Uterus (tissue), 4 donors: Measurements from ENCODE around the gene BOLA3. TPM values are rescaled to one million over a fixed set of nuclear protein-coding genes. Genes with fewer than 3 reads are reported as not detected.

Experiments used
- DNase-seq, 2 donors: peaks; one replicate each; pipeline ENCODE4 v3.0.0-alpha.2; 2019 to 2020
- H3K27ac ChIP-seq, 2 donors: fragments of 200-600 bp; sonication (generic); 1 replicate in 1 of 2; 2 replicates in 1 of 2; pipeline ENCODE4 v1.5.1; 2016 to 2018
- H3K27me3 ChIP-seq, 2 donors: fragments of 200-600 bp; sonication (generic); one replicate each; pipeline ENCODE4 v1.5.1; 2018 to 2019; ENCODE audit warnings: control low read depth in 1 of 2
- H3K36me3 ChIP-seq, 2 donors: fragments of 200-600 bp; sonication (generic); one replicate each; pipeline ENCODE4 v1.5.1; 2019; ENCODE audit warnings: control low read depth in 1 of 2
- H3K4me1 ChIP-seq, 2 donors: fragments of 200-600 bp; sonication (generic); one replicate each; pipeline ENCODE4 v1.5.1; 2018 to 2019; ENCODE audit warnings: control low read depth in 1 of 2
- H3K4me3 ChIP-seq, 2 donors: fragments of 200-600 bp; sonication (generic); 1 replicate in 1 of 2; 2 replicates in 1 of 2; pipeline ENCODE4 v1.5.1; 2018 to 2019; ENCODE audit warnings: mild to moderate bottlenecking in 1 of 2
- H3K9me3 ChIP-seq, 2 donors: fragments of 200-600 bp; sonication (generic); one replicate each; pipeline ENCODE4 v1.5.1; 2019; ENCODE audit warnings: control low read depth in 1 of 2
- POLR2A ChIP-seq, 2 donors: fragments of 450-650 bp; IDR thresholded peaks; one replicate each; pipeline ENCODE4 v1.6.1; 2016; ENCODE audit warnings: antibody characterized with exemption in 2 of 2, mild to moderate bottlenecking in 1 of 2, moderate library complexity in 1 of 2
- intact Hi-C: fragments of 100-400 bp; cut with DNase I; formaldehyde crosslinking; loops from one replicate; pipeline ENCODE4 v1.15.1; 2023; ENCODE audit warnings: low total_unique reads
- total RNA-seq, 4 donors: library from RNA; depleted of rRNA in 3 of 4; stranded (reverse); fragments of >200 nt in 3 of 4; gene quantifications; one replicate each; pipeline versions ENCODE4 v1.1.0 to v1.2.4, GENCODE V29; 2014 to 2023
- TF ChIP-seq, protein P1 (sequence below), 4 experiments: fragments of 200-600 bp in 2 of 4; fragments of 450-650 bp in 2 of 4; sonication (generic) in 2 of 4; IDR thresholded peaks; one replicate each; pipeline ENCODE4 v1.5.1; 2016 to 2019; ENCODE audit warnings: antibody characterized with exemption in 4 of 4, mild to moderate bottlenecking in 2 of 4, moderate library complexity in 1 of 4
- donor health status: DM: yes; HTN: yes; CAD: no.

Gene BOLA3
- total RNA-seq, 4 donors from 2014 or later, result 9.1 to 54.4 (median 16.1) TPM

DNA sequence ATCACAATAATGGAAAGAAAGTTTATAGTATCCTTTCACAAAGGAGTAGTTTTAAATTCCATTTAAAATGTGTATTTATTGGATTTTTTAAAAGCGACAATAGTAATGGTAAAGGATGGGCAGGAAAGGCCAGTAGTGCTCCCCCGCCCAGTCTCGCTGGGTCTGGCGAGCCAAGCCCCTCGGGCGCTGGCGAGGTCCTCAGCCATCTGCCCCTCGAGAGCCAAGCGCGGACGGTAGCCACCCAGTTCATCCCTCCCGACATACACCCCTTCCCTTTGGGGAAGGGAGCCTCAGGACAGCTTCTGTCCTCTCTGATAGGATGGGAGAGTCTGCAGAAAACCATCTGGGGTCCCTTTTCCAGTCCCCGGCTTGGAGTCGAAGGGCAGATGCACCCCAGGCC lies 45.2 kb downstream of the BOLA3 start:
- TF ChIP-seq, protein P1, sequence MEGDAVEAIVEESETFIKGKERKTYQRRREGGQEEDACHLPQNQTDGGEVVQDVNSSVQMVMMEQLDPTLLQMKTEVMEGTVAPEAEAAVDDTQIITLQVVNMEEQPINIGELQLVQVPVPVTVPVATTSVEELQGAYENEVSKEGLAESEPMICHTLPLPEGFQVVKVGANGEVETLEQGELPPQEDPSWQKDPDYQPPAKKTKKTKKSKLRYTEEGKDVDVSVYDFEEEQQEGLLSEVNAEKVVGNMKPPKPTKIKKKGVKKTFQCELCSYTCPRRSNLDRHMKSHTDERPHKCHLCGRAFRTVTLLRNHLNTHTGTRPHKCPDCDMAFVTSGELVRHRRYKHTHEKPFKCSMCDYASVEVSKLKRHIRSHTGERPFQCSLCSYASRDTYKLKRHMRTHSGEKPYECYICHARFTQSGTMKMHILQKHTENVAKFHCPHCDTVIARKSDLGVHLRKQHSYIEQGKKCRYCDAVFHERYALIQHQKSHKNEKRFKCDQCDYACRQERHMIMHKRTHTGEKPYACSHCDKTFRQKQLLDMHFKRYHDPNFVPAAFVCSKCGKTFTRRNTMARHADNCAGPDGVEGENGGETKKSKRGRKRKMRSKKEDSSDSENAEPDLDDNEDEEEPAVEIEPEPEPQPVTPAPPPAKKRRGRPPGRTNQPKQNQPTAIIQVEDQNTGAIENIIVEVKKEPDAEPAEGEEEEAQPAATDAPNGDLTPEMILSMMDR (IDR thresholded peaks at IDR 0.05), result no peak
- no peak for TF ChIP-seq POLR2A (IDR thresholded peaks at IDR 0.05)
- H3K36me3 ChIP-seq, result no peaks in the 10 kb centered on the region

DNA sequence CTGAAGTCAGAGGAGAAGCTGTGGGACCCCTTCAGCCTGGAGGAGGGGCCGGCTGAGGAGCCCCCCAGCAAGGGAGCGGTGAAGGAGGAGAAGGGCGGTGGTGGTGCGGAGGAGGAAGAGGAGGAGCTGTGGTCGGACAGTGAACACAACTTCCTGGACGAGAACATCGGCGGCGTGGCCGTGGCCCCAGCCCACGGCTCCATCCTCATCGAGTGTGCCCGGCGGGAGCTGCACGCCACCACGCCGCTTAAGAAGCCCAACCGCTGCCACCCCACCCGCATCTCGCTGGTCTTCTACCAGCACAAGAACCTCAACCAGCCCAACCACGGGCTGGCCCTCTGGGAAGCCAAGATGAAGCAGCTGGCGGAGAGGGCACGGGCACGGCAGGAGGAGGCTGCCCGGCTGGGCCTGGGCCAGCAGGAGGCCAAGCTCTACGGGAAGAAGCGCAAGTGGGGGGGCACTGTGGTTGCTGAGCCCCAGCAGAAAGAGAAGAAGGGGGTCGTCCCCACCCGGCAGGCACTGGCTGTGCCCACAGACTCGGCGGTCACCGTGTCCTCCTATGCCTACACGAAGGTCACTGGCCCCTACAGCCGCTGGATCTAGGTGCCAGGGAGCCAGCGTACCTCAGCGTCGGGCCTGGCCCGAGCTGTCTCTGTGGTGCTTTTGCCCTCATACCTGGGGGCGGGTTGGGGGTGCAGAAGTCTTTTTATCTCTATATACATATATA lies 46.0 kb downstream of the BOLA3 start:
- no peaks in the 10 kb centered on the region for H3K9me3 ChIP-seq
- DNase-seq, result no peak
- H3K36me3 ChIP-seq, result no peaks in the 10 kb centered on the region
- H3K4me1 ChIP-seq, result no peaks in the 10 kb centered on the region
- no peak overlapping the region for H3K27ac ChIP-seq
- no peaks in the 10 kb centered on the region for H3K27me3 ChIP-seq
- no peak for TF ChIP-seq POLR2A (IDR thresholded peaks at IDR 0.05)
- TF ChIP-seq, protein P1 (IDR thresholded peaks at IDR 0.05), result no peak
- intact Hi-C loops, result no loop called here
- no peak overlapping the region for H3K4me3 ChIP-seq

More for the DNA sequence above, 45.2 kb downstream of the BOLA3 start:
- H3K9me3 ChIP-seq, result no peaks in the 10 kb centered on the region
- no peak overlapping the region for H3K27ac ChIP-seq
- H3K27me3 ChIP-seq, result no peaks in the 10 kb centered on the region
- DNase-seq, result no peak
- H3K4me3 ChIP-seq, result no peak overlapping the region
- no peaks in the 10 kb centered on the region for H3K4me1 ChIP-seq
- intact Hi-C loops, result no loop called here

DNA sequence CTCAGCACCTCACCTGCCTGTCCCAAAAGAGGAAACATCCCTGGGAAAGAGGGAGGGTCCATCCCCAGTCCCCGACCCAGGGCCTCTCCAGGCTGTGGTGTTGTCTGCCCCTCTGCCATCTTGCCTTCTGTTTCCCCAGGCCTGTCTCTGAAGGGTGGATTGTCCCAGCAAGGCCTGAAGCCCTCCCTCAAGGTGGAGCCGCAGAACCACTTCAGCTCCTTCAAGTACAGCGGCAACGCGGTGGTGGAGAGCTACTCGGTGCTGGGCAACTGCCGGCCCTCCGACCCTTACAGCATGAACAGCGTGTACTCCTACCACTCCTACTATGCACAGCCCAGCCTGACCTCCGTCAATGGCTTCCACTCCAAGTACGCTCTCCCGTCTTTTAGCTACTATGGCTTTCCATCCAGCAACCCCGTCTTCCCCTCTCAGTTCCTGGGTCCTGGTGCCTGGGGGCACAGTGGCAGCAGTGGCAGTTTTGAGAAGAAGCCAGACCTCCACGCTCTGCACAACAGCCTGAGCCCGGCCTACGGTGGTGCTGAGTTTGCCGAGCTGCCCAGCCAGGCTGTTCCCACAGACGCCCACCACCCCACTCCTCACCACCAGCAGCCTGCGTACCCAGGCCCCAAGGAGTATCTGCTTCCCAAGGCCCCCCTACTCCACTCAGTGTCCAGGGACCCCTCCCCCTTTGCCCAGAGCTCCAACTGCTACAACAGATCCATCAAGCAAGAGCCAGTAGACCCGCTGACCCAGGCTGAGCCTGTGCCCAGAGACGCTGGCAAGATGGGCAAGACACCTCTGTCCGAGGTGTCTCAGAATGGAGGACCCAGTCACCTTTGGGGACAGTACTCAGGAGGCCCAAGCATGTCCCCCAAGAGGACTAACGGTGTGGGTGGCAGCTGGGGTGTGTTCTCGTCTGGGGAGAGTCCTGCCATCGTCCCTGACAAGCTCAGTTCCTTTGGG lies 47.2 kb downstream of the BOLA3 start:
- H3K9me3 ChIP-seq, result no peaks in the 10 kb centered on the region
- intact Hi-C loops, result no loop called here
- no peaks in the 10 kb centered on the region for H3K36me3 ChIP-seq
- no peak for DNase-seq
- H3K4me3 ChIP-seq, result no peak overlapping the region
- no peak for TF ChIP-seq POLR2A (IDR thresholded peaks at IDR 0.05)
- TF ChIP-seq, protein P1 (IDR thresholded peaks at IDR 0.05), result no peak
- no peak overlapping the region for H3K27ac ChIP-seq
- H3K27me3 ChIP-seq, result no peaks in the 10 kb centered on the region
- H3K4me1 ChIP-seq, result no peaks in the 10 kb centered on the region

DNA sequence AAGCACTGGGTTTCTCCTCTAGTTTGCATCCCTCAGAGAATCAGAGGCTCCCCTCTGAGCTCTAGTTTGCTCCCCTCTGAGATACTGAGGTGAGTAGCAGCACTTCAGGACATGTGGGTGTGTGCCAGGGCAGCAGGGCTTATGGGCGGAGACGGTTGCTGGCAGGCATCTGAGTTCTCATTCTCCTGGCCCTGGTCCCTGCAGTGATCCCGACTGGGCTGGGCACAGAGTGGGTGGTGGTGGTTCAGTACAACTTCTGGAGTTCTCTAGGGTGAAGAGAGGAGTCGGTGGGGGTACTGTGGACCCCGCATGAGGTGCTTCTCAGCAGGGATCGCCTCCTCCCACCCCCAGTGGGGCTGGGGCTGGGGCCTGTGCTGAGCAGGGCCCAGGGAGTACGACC lies 47.9 kb downstream of the BOLA3 start:
- TF ChIP-seq POLR2A (IDR thresholded peaks at IDR 0.05), result no peak
- TF ChIP-seq, protein P1 (IDR thresholded peaks at IDR 0.05), result no peak
- H3K27ac ChIP-seq, result no peak overlapping the region
- no peaks in the 10 kb centered on the region for H3K9me3 ChIP-seq
- no peaks in the 10 kb centered on the region for H3K36me3 ChIP-seq
- intact Hi-C loops, result no loop called here
- DNase-seq, result no peak
- no peaks in the 10 kb centered on the region for H3K27me3 ChIP-seq
- H3K4me3 ChIP-seq, result no peak overlapping the region
- no peaks in the 10 kb centered on the region for H3K4me1 ChIP-seq

GRCh38 chr2:74099271-74099670 lies 48.4 kb downstream of the BOLA3 start:
- H3K9me3 ChIP-seq, result no peaks in the 10 kb centered on the region
- no peaks in the 10 kb centered on the region for H3K4me1 ChIP-seq
- TF ChIP-seq, protein P1 (IDR thresholded peaks at IDR 0.05), result no peak
- no peak for TF ChIP-seq POLR2A (IDR thresholded peaks at IDR 0.05)
- no peak for DNase-seq
- H3K27ac ChIP-seq, result no peak overlapping the region
- H3K27me3 ChIP-seq, result no peaks in the 10 kb centered on the region
- H3K36me3 ChIP-seq, result no peaks in the 10 kb centered on the region
- no peak overlapping the region for H3K4me3 ChIP-seq
- intact Hi-C loops, result no loop called here
